GM12891 (cell line): ENCODE results near the gene PPIAL4G.
"Not testable (repeated sequence)": the region's sequence is repeated elsewhere in the genome, so short reads cannot be mapped to it uniquely, and the experiment has no call there.

Source experiments
- DNase-seq: peaks from one replicate; pipeline ENCODE4 v3.0.0; 2011; ENCODE audit warnings: low spot score; ENCODE audit not compliant: insufficient read length
- FAIRE-seq: peaks from 2 replicates; lab custom pipeline; 2011; peaks lifted over from hg19 to GRCh38; lab: Jason Lieb, UNC
- PAX5 ChIP-seq: IDR thresholded peaks from 2 replicates; pipeline ENCODE4 v1.6.1; 2011; ENCODE audit warnings: low read length, moderate library complexity, mild to moderate bottlenecking; ENCODE audit not compliant: insufficient read depth, severe bottlenecking
- POLR2A ChIP-seq: IDR thresholded peaks from 2 replicates; pipeline ENCODE4 v1.6.1; 2011; ENCODE audit warnings: low read depth, low read length, control low read depth
- POLR2AphosphoS5 ChIP-seq: IDR thresholded peaks from 2 replicates; pipeline ENCODE4 v1.6.1; 2011; ENCODE audit warnings: low read depth, low read length, control low read depth
- POU2F2 ChIP-seq: IDR thresholded peaks from 2 replicates; pipeline ENCODE4 v1.6.1; 2011; ENCODE audit warnings: low read depth, mild to moderate bottlenecking, control low read depth, low read length, moderate library complexity
- SPI1 ChIP-seq: IDR thresholded peaks from 2 replicates; pipeline ENCODE4 v1.6.1; 2011; ENCODE audit warnings: low read depth, low read length, control low read depth
- TAF1 ChIP-seq: IDR thresholded peaks from 2 replicates; pipeline ENCODE4 v1.6.1; 2011; ENCODE audit warnings: low read depth, low read length, control low read depth

The PPIAL4G gene

GRCh38 chr1:148435406-148435805 lies 47.7 kb downstream of the PPIAL4G start:
- DNase-seq (no peak), FAIRE-seq (no peak)
- no peak for TF ChIP-seq POU2F2
- TF ChIP-seq TAF1: no peak
- TF ChIP-seq SPI1: no peak
- TF ChIP-seq PAX5: no peak
- TF ChIP-seq POLR2A: no peak
- no peak for TF ChIP-seq POLR2AphosphoS5

DNA sequence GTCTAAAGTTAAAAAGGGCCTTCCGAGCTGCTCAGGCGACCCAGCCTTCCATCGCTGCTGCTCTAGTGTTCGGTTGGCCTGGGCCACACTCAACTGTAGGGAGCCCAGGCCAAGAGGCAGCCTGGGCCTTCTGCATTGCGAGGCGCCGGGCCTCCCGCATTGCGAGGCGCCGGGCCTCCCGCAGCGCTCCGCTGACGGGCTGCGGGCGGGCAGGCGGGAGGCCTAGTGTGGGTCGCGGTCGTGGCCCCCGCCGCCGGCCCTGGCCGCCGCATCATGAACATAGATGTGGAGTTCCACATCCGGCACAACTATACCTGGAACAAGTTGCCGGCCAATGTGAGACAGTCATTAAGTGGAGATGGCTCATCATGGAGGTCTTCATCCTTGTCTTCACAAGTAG lies 48.3 kb downstream of the PPIAL4G start:
- FAIRE-seq (no peak), DNase-seq (no peak)
- no peak for TF ChIP-seq POLR2A

- FAIRE-seq: not testable (repeated sequence)
Measured at GRCh38 chr1:148432916-148433317, 50.2 kb downstream of the PPIAL4G start.

More at GRCh38 chr1:148432916-148433317, 50.2 kb downstream of the PPIAL4G start:
- not testable (repeated sequence) for DNase-seq
